ENCODE data around the gene EVL. TPM values are rescaled to one million over a fixed set of nuclear protein-coding genes. Genes with fewer than 3 reads are reported as not detected.

EVL gene
- total and polyA plus RNA-seq, 2 donors (not counting 1 experiment from before 2014, with no cell fraction given), result 23.5 to 28.1 TPM

DNA sequence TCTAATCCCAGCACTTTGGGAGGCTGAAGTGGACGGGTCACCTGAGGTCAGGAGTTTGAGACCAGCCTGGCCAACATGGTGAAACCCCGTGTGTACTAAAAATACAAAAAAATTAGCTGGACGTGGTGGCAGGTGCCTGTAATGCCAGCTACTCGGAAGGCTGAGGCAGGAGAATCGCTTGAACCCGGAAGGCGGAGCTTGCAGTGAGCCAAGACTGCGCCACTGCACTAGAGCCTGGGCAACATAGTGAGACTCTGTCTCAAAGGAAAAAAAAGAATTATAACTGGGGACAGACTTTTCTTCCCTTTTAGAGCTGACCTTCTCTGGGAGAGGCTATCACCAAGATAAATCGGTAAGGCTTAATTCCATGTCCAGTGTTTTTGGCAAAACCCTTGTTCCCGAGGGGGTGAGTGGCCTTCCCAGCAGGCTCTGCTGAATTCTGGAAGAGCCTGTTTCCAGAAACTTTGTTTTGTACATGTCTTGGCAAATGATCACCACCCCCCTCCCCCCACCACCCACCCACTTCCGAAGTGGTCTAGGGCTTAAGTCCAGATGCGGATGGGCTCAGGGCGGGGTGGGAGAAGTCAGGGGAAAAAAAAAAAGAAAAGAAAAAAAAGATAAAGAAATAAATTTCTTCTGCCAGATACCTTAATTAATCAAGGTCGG, 126.5 kb downstream of the EVL start:
- Histone ChIP-seq H3K9ac (ENCODE audit: insufficient read depth, low read length) (no peak overlapping the region), H3K27ac (ENCODE audit: insufficient read depth, low read length) (no peak overlapping the region), H3K27me3 (ENCODE audit: control insufficient read depth, insufficient read depth, low read length) (no peaks in the 10 kb centered on the region), H4K20me1 (ENCODE audit: control insufficient read depth, extremely low read depth, insufficient read depth, low read length) (no peaks in the 10 kb centered on the region), H3K9me3 (ENCODE audit: control insufficient read depth, insufficient read depth, low read depth, low read length) (no peaks in the 10 kb centered on the region), H3K36me3 (ENCODE audit: control insufficient read depth, insufficient read depth, low read length) (no peaks in the 10 kb centered on the region), H3K4me1 (ENCODE audit: control insufficient read depth, extremely low read depth, insufficient read depth, low read length) (peaks cover 6% of the 10 kb centered on the region), H3K4me2 (ENCODE audit: extremely low read depth, insufficient read depth, low read length) (no peak overlapping the region), H3K79me2 (ENCODE audit: control insufficient read depth, insufficient read depth, low read length) (no peaks in the 10 kb centered on the region), H2AFZ (ENCODE audit: low read length) (peak overlapping the region; percentile 85), H3K4me3 (replicated peaks in 1 of 4; ENCODE audit: control extremely low read depth in 1 of 4, insufficient read depth in 1 of 4, low read depth in 3 of 4, low read length in 4 of 4) (no peak overlapping the region)
- TF ChIP-seq, protein P1, sequence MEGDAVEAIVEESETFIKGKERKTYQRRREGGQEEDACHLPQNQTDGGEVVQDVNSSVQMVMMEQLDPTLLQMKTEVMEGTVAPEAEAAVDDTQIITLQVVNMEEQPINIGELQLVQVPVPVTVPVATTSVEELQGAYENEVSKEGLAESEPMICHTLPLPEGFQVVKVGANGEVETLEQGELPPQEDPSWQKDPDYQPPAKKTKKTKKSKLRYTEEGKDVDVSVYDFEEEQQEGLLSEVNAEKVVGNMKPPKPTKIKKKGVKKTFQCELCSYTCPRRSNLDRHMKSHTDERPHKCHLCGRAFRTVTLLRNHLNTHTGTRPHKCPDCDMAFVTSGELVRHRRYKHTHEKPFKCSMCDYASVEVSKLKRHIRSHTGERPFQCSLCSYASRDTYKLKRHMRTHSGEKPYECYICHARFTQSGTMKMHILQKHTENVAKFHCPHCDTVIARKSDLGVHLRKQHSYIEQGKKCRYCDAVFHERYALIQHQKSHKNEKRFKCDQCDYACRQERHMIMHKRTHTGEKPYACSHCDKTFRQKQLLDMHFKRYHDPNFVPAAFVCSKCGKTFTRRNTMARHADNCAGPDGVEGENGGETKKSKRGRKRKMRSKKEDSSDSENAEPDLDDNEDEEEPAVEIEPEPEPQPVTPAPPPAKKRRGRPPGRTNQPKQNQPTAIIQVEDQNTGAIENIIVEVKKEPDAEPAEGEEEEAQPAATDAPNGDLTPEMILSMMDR (conservative IDR thresholded peaks at IDR 0.05 in 1 of 2, IDR thresholded peaks at IDR 0.05 in 1 of 2; ENCODE audit: low read depth in 1 of 2, low read length in 2 of 2), result no peak
- no peak for TF ChIP-seq EZH2 (IDR thresholded peaks at IDR 0.05; ENCODE audit: low read length, missing control alignments)
- DNase-seq (ENCODE audit: low read depth in 2 of 2), result no peak

DNA sequence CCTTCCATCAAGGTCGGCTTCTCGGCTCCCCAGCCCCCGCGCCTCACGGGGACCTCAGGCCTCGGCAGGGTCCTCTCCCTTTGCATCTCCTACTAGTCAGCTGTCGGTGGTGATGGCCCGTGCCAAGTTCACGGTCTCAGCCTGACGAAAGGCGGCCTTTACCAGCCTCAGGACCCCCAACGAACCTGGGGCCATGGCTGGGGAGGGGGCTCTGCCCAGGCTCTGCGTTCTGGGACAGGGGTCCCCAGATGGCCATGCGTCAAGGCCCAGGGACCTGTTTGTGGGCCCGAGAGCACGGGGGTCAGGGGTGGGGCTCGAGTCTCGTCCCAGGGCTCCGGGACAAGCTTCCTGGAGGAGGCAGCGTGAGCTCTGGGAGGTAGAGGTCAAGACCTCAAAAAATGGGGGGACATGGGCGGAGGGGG, 127.0 kb downstream of the EVL start:
- peaks cover 6% of the 10 kb centered on the region for H3K4me1 ChIP-seq (ENCODE audit: control insufficient read depth, extremely low read depth, insufficient read depth, low read length)
- H3K27ac ChIP-seq (ENCODE audit: insufficient read depth, low read length), result peak overlapping the region; percentile 70

DNA sequence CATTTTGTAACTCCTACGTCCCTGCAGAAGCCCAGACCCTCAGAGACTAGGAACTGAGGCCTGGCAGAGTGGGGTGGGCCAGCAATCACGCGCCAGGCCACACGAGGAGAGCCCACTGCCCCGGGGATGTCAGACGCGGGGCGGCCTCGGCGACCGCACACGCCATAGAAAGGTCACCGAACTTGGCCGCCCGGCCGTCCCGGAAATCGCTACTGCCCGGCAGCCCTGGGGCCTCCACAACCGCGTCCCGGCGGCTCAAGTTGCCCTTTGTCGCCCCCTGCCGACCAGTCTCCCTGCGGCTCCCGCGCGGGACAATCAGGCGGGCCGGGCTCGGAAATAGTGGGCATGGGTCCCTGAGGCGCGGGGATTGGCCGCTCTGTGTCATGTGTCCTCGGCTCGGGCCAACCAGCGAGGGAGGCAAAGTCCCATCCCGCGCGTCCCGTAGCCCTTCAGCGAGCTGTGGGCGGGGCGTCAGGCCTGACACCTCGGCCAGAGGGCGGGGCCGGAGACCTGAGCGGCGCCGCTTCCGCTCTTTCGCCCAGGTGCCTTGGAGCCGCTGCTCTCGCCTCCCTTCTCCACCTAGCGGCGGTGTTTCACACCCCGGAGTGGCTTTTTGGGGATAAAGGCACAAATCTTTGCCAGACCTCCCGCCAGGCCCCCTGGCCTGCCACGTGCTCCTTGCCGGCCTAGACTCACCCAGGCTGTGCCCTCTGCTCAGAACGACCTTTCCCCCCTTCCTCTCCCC, 127.6 kb downstream of the EVL start:
- no peaks in the 10 kb centered on the region for H4K20me1 ChIP-seq (ENCODE audit: control insufficient read depth, extremely low read depth, insufficient read depth, low read length)
- H3K4me1 ChIP-seq (ENCODE audit: control insufficient read depth, extremely low read depth, insufficient read depth, low read length), result peaks cover 6% of the 10 kb centered on the region
- peak overlapping the region; percentile 85 for H2AFZ ChIP-seq (ENCODE audit: low read length)
- TF ChIP-seq, protein P1 (conservative IDR thresholded peaks at IDR 0.05 in 1 of 2, IDR thresholded peaks at IDR 0.05 in 1 of 2; ENCODE audit: low read depth in 1 of 2, low read length in 2 of 2), result peak; percentile 67 to 75
- TF ChIP-seq EZH2 (IDR thresholded peaks at IDR 0.05; ENCODE audit: low read length, missing control alignments), result no peak
- peak overlapping the region; percentile 70 for H3K27ac ChIP-seq (ENCODE audit: insufficient read depth, low read length)
- H3K4me2 ChIP-seq (ENCODE audit: extremely low read depth, insufficient read depth, low read length), result peak overlapping the region; percentile 80
- H3K9ac ChIP-seq (ENCODE audit: insufficient read depth, low read length), result peak overlapping the region; percentile 66
- no peaks in the 10 kb centered on the region for H3K36me3 ChIP-seq (ENCODE audit: control insufficient read depth, insufficient read depth, low read length)
- no peaks in the 10 kb centered on the region for H3K9me3 ChIP-seq (ENCODE audit: control insufficient read depth, insufficient read depth, low read depth, low read length)
- no peaks in the 10 kb centered on the region for H3K27me3 ChIP-seq (ENCODE audit: control insufficient read depth, insufficient read depth, low read length)
- peak; percentile 94 to 95 for DNase-seq (ENCODE audit: low read depth in 2 of 2)
- H3K4me3 ChIP-seq (replicated peaks in 1 of 4; ENCODE audit: control extremely low read depth in 1 of 4, insufficient read depth in 1 of 4, low read depth in 3 of 4, low read length in 4 of 4), result peak overlapping the region; percentile 31 to 56 (median 46)
- no peaks in the 10 kb centered on the region for H3K79me2 ChIP-seq (ENCODE audit: control insufficient read depth, insufficient read depth, low read length)

More for the DNA sequence above, 127.0 kb downstream of the EVL start:
- Histone ChIP-seq H2AFZ (ENCODE audit: low read length) (peak overlapping the region; percentile 85), H4K20me1 (ENCODE audit: control insufficient read depth, extremely low read depth, insufficient read depth, low read length) (no peaks in the 10 kb centered on the region), H3K36me3 (ENCODE audit: control insufficient read depth, insufficient read depth, low read length) (no peaks in the 10 kb centered on the region), H3K9ac (ENCODE audit: insufficient read depth, low read length) (peak overlapping the region; percentile 66), H3K4me2 (ENCODE audit: extremely low read depth, insufficient read depth, low read length) (peak overlapping the region; percentile 77), H3K4me3 (replicated peaks in 1 of 4; ENCODE audit: control extremely low read depth in 1 of 4, insufficient read depth in 1 of 4, low read depth in 3 of 4, low read length in 4 of 4) (peak overlapping the region; percentile 31 to 56 (median 42)), H3K79me2 (ENCODE audit: control insufficient read depth, insufficient read depth, low read length) (no peaks in the 10 kb centered on the region), H3K9me3 (ENCODE audit: control insufficient read depth, insufficient read depth, low read depth, low read length) (no peaks in the 10 kb centered on the region), H3K27me3 (ENCODE audit: control insufficient read depth, insufficient read depth, low read length) (no peaks in the 10 kb centered on the region)
- DNase-seq (ENCODE audit: low read depth in 2 of 2), result no peak
- TF ChIP-seq, protein P1 (conservative IDR thresholded peaks at IDR 0.05 in 1 of 2, IDR thresholded peaks at IDR 0.05 in 1 of 2; ENCODE audit: low read depth in 1 of 2, low read length in 2 of 2), result no peak
- no peak for TF ChIP-seq EZH2 (IDR thresholded peaks at IDR 0.05; ENCODE audit: low read length, missing control alignments)

All from fibroblast of lung (primary cell).